ENCODE results near the gene MAX. TPM values are rescaled to one million over a fixed set of nuclear protein-coding genes. Genes with fewer than 3 reads are reported as not detected.
A peak's percentile ranks its signal among the peaks of the same experiment; 100 is the strongest.

MAX gene
- total and polyA plus RNA-seq, 2 experiments from 2014 or later, result 25.0 to 27.7 TPM

DNA sequence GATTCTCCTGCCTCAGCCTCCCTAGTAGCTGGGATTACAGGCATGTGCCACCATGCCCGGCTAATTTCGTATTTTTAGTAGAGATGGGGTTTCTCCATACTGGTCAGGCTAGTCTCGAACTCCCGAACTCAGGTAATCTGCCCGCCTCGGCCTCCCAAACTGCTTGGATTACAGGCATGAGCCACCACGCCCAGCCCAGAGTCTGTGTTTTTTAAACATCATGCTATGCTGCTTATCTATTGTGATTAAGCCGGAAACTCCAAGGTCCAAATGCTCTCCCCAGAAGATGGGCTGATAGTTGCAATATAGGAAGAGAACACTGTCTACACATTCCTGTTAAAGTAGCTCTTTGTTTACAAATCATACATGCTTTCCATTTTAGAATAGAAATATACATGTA is 30.5 kb upstream of the MAX start (continued):
- TF ChIP-seq, protein P1, sequence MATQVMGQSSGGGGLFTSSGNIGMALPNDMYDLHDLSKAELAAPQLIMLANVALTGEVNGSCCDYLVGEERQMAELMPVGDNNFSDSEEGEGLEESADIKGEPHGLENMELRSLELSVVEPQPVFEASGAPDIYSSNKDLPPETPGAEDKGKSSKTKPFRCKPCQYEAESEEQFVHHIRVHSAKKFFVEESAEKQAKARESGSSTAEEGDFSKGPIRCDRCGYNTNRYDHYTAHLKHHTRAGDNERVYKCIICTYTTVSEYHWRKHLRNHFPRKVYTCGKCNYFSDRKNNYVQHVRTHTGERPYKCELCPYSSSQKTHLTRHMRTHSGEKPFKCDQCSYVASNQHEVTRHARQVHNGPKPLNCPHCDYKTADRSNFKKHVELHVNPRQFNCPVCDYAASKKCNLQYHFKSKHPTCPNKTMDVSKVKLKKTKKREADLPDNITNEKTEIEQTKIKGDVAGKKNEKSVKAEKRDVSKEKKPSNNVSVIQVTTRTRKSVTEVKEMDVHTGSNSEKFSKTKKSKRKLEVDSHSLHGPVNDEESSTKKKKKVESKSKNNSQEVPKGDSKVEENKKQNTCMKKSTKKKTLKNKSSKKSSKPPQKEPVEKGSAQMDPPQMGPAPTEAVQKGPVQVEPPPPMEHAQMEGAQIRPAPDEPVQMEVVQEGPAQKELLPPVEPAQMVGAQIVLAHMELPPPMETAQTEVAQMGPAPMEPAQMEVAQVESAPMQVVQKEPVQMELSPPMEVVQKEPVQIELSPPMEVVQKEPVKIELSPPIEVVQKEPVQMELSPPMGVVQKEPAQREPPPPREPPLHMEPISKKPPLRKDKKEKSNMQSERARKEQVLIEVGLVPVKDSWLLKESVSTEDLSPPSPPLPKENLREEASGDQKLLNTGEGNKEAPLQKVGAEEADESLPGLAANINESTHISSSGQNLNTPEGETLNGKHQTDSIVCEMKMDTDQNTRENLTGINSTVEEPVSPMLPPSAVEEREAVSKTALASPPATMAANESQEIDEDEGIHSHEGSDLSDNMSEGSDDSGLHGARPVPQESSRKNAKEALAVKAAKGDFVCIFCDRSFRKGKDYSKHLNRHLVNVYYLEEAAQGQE (IDR thresholded peaks at IDR 0.05; ENCODE audit: unreplicated experiment), result no peak
- no peak for TF ChIP-seq ZNF331 (CRISPR knock-in tag; IDR thresholded peaks at IDR 0.05; ENCODE audit: low read depth)

DNA sequence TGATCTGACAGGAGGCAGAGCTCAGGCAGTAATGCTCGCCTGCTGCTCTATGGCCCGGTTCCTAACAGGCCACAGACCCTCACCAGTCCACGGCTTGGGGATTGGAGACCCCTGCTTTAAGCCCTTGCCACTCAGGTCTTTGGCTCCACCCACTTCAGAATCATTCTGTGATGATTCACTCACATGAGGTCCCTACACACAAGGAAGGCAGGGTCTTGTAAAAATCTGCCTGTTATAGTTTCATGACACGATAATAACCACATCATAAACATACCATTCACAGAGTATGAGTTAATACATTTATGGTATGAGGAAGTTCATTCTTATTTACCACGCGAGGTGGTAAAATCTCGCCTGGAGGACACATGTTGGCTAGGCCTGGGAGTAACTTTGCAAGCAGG is 29.0 kb upstream of the MAX start:
- no peak overlapping the region for H2AFZ ChIP-seq
- TF ChIP-seq JUNB (IDR thresholded peaks at IDR 0.05; ENCODE audit: unreplicated experiment), result no peak
- TF ChIP-seq ZNF114 (CRISPR knock-in tag; IDR thresholded peaks at IDR 0.05), result no peak
- TF ChIP-seq STAT1 (IDR thresholded peaks at IDR 0.05; ENCODE audit: unreplicated experiment), result no peak
- TF ChIP-seq, protein P2, sequence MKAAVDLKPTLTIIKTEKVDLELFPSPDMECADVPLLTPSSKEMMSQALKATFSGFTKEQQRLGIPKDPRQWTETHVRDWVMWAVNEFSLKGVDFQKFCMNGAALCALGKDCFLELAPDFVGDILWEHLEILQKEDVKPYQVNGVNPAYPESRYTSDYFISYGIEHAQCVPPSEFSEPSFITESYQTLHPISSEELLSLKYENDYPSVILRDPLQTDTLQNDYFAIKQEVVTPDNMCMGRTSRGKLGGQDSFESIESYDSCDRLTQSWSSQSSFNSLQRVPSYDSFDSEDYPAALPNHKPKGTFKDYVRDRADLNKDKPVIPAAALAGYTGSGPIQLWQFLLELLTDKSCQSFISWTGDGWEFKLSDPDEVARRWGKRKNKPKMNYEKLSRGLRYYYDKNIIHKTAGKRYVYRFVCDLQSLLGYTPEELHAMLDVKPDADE (IDR thresholded peaks at IDR 0.05), result no peak
- TF ChIP-seq ZNF331 (CRISPR knock-in tag; IDR thresholded peaks at IDR 0.05; ENCODE audit: low read depth), result no peak
- no peak for TF ChIP-seq NANOG (IDR thresholded peaks at IDR 0.05; ENCODE audit: borderline replicate concordance)
- no peak for TF ChIP-seq POLR2AphosphoS5 (IDR thresholded peaks at IDR 0.05; ENCODE audit: low read depth)
- TF ChIP-seq, protein P3, sequence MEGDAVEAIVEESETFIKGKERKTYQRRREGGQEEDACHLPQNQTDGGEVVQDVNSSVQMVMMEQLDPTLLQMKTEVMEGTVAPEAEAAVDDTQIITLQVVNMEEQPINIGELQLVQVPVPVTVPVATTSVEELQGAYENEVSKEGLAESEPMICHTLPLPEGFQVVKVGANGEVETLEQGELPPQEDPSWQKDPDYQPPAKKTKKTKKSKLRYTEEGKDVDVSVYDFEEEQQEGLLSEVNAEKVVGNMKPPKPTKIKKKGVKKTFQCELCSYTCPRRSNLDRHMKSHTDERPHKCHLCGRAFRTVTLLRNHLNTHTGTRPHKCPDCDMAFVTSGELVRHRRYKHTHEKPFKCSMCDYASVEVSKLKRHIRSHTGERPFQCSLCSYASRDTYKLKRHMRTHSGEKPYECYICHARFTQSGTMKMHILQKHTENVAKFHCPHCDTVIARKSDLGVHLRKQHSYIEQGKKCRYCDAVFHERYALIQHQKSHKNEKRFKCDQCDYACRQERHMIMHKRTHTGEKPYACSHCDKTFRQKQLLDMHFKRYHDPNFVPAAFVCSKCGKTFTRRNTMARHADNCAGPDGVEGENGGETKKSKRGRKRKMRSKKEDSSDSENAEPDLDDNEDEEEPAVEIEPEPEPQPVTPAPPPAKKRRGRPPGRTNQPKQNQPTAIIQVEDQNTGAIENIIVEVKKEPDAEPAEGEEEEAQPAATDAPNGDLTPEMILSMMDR (conservative IDR thresholded peaks at IDR 0.05; ENCODE audit: low read depth in 2 of 2), result no peak
- TF ChIP-seq EZH2phosphoT487 (IDR thresholded peaks at IDR 0.05; ENCODE audit: unreplicated experiment), result no peak
- TF ChIP-seq, protein P1 (IDR thresholded peaks at IDR 0.05; ENCODE audit: unreplicated experiment), result no peak

More for the DNA sequence above, 29.0 kb upstream of the MAX start:
- Histone ChIP-seq H3K9me2 (ENCODE audit: insufficient read depth) (no peaks in the 10 kb centered on the region), H3K4me1 (ENCODE audit: insufficient read depth) (no peaks in the 10 kb centered on the region), H3K79me2 (replicated peaks; ENCODE audit: insufficient read depth) (no peaks in the 10 kb centered on the region), H3F3A (replicated peaks; ENCODE audit: low read depth) (no peaks in the 10 kb centered on the region), H3K4me2 (no peak overlapping the region), H4K20me1 (replicated peaks; ENCODE audit: insufficient read depth) (no peaks in the 10 kb centered on the region), H3K27ac (ENCODE audit: low read depth) (no peak overlapping the region), H3K27me3 (ENCODE audit: insufficient read depth) (no peaks in the 10 kb centered on the region), H3K36me3 (ENCODE audit: insufficient read depth) (no peaks in the 10 kb centered on the region), H3K4me3 (no peak overlapping the region)
- ATAC-seq, result no peak
- Mint-ChIP-seq H3K36me3 (ENCODE audit: low read depth) (no peaks in the 10 kb centered on the region), H3K4me3 (no peak overlapping the region), H3K4me1 (no peaks in the 10 kb centered on the region), H3K9me3 (no peaks in the 10 kb centered on the region), H3K27me3 (ENCODE audit: insufficient read depth, low read depth, poor library complexity) (no peaks in the 10 kb centered on the region), H3K27ac (no peak overlapping the region)
- DNase-seq (ENCODE audit: low spot score), result peak; percentile 3

All from GM23338 (cell line).